ENCODE measurements around the gene RAPGEF5.

The RAPGEF5 gene

GRCh38 chr7:22141355-22141754, 215.6 kb downstream of the RAPGEF5 start:
- no peak for DNase-seq

- DNase-seq, result no peak
These were observed 216.4 kb downstream of the RAPGEF5 start for GRCh38 chr7:22140578-22140977.

GRCh38 chr7:22138886-22139285, 218.1 kb downstream of the RAPGEF5 start:
- no peak for DNase-seq

- DNase-seq, result no peak
These were observed 218.8 kb downstream of the RAPGEF5 start for GRCh38 chr7:22138106-22138505.

GRCh38 chr7:22137466-22137865, 219.5 kb downstream of the RAPGEF5 start:
- no peak for DNase-seq

- no peak for DNase-seq
These were observed 219.9 kb downstream of the RAPGEF5 start for GRCh38 chr7:22137026-22137425.

GRCh38 chr7:22129819-22130580, 227.0 kb downstream of the RAPGEF5 start:
- no peak for DNase-seq

GRCh38 chr7:22129166-22129565, 227.8 kb downstream of the RAPGEF5 start:
- DNase-seq, result no peak

- no peak for DNase-seq
These were observed 228.4 kb downstream of the RAPGEF5 start for GRCh38 chr7:22128528-22128920.

- no peak for DNase-seq
These were observed 229.0 kb downstream of the RAPGEF5 start for GRCh38 chr7:22127835-22128527.

- no peak for DNase-seq
These were observed 231.5 kb downstream of the RAPGEF5 start for GRCh38 chr7:22125436-22125835.

- DNase-seq, result no peak
These were observed 232.0 kb downstream of the RAPGEF5 start for GRCh38 chr7:22124941-22125340.

- no peak for DNase-seq
These were observed 233.8 kb downstream of the RAPGEF5 start for GRCh38 chr7:22123139-22123538.

- DNase-seq, result no peak
These were observed 235.1 kb downstream of the RAPGEF5 start for GRCh38 chr7:22121702-22122474.

GRCh38 chr7:22120391-22121053, 236.4 kb downstream of the RAPGEF5 start:
- DNase-seq, result no peak

- DNase-seq, result no peak
These were observed 239.7 kb downstream of the RAPGEF5 start for GRCh38 chr7:22117222-22117621.

GRCh38 chr7:22116451-22117030, 240.4 kb downstream of the RAPGEF5 start:
- no peak for DNase-seq

- no peak for DNase-seq
These were observed 241.3 kb downstream of the RAPGEF5 start for GRCh38 chr7:22115689-22116088.

GRCh38 chr7:22114440-22114981, 242.4 kb downstream of the RAPGEF5 start:
- DNase-seq, result no peak

GRCh38 chr7:22113041-22113440, 243.9 kb downstream of the RAPGEF5 start:
- no peak for DNase-seq

- DNase-seq, result no peak
These were observed 245.3 kb downstream of the RAPGEF5 start for GRCh38 chr7:22111661-22112060.

- no peak for DNase-seq
These were observed 246.1 kb downstream of the RAPGEF5 start for GRCh38 chr7:22110881-22111280.

All from activated T-cell treated with anti-CD3 and anti-CD28 coated beads for 4 hours (primary cell).